HL-60 (cell line): ENCODE measurements around the gene DDX25.

Experiments used
- GABPA ChIP-seq: IDR thresholded peaks from 2 replicates; pipeline ENCODE4 v1.6.1; 2012; ENCODE audit warnings: low read depth
- POLR2AphosphoS5 ChIP-seq: IDR thresholded peaks from 2 replicates; pipeline ENCODE4 v1.6.1; 2012; ENCODE audit warnings: low read depth
- SPI1 ChIP-seq: IDR thresholded peaks from 2 replicates; pipeline ENCODE4 v1.6.1; 2012; ENCODE audit warnings: low read depth, mild to moderate bottlenecking, borderline replicate concordance
- TF ChIP-seq, protein P1 (sequence below): IDR thresholded peaks from one replicate; pipeline ENCODE4 v1.5.1; 2011; ENCODE audit warnings: low read length, control low read depth, inconsistent platforms; ENCODE audit not compliant: insufficient read depth
- TF ChIP-seq, protein P2 (sequence below): IDR thresholded peaks from 2 replicates; pipeline ENCODE4 v1.6.1; 2012; ENCODE audit warnings: low read depth; ENCODE audit not compliant: insufficient replicate concordance

DNA sequence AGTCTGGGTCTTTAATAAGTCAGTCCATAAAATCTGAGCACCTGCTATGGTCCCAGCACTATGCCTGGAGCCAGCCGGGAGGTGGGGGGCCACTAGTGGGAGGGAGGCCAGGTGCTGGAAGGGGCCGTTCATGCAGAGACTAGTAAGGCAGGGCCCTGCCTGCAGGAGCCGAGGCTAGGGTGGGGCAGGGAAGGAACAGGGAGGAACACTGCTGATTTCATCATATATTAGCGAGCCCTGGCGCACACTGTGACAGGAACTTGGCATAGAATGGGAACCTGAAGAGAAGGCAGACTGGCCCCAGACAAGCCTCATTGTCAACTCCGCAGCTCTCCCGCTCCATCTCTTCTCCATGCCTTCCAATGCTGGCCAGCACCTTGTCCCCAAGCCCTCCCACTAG is 48.7 kb downstream of the DDX25 start:
- TF ChIP-seq, protein P1, sequence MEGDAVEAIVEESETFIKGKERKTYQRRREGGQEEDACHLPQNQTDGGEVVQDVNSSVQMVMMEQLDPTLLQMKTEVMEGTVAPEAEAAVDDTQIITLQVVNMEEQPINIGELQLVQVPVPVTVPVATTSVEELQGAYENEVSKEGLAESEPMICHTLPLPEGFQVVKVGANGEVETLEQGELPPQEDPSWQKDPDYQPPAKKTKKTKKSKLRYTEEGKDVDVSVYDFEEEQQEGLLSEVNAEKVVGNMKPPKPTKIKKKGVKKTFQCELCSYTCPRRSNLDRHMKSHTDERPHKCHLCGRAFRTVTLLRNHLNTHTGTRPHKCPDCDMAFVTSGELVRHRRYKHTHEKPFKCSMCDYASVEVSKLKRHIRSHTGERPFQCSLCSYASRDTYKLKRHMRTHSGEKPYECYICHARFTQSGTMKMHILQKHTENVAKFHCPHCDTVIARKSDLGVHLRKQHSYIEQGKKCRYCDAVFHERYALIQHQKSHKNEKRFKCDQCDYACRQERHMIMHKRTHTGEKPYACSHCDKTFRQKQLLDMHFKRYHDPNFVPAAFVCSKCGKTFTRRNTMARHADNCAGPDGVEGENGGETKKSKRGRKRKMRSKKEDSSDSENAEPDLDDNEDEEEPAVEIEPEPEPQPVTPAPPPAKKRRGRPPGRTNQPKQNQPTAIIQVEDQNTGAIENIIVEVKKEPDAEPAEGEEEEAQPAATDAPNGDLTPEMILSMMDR: no peak
- TF ChIP-seq GABPA: no peak
- no peak for TF ChIP-seq POLR2AphosphoS5
- TF ChIP-seq, protein P2, sequence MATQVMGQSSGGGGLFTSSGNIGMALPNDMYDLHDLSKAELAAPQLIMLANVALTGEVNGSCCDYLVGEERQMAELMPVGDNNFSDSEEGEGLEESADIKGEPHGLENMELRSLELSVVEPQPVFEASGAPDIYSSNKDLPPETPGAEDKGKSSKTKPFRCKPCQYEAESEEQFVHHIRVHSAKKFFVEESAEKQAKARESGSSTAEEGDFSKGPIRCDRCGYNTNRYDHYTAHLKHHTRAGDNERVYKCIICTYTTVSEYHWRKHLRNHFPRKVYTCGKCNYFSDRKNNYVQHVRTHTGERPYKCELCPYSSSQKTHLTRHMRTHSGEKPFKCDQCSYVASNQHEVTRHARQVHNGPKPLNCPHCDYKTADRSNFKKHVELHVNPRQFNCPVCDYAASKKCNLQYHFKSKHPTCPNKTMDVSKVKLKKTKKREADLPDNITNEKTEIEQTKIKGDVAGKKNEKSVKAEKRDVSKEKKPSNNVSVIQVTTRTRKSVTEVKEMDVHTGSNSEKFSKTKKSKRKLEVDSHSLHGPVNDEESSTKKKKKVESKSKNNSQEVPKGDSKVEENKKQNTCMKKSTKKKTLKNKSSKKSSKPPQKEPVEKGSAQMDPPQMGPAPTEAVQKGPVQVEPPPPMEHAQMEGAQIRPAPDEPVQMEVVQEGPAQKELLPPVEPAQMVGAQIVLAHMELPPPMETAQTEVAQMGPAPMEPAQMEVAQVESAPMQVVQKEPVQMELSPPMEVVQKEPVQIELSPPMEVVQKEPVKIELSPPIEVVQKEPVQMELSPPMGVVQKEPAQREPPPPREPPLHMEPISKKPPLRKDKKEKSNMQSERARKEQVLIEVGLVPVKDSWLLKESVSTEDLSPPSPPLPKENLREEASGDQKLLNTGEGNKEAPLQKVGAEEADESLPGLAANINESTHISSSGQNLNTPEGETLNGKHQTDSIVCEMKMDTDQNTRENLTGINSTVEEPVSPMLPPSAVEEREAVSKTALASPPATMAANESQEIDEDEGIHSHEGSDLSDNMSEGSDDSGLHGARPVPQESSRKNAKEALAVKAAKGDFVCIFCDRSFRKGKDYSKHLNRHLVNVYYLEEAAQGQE: no peak
- TF ChIP-seq SPI1: no peak
